DND-41 (cell line): ENCODE data around the gene SKAP1.

Source experiments
- EZH2 ChIP-seq: IDR thresholded peaks from 3 replicates; pipeline ENCODE4 v1.6.1; 2012; ENCODE audit warnings: borderline replicate concordance, low read depth, mild to moderate bottlenecking, moderate library complexity, low read length, inconsistent platforms; ENCODE audit not compliant: severe bottlenecking
- TF ChIP-seq, protein P1 (sequence below): IDR thresholded peaks from 2 replicates; pipeline ENCODE4 v1.5.1; 2012; ENCODE audit warnings: borderline replicate concordance, low read length, moderate library complexity, mild to moderate bottlenecking; ENCODE audit not compliant: poor library complexity, severe bottlenecking; ENCODE audit errors: extremely low read depth

DNA sequence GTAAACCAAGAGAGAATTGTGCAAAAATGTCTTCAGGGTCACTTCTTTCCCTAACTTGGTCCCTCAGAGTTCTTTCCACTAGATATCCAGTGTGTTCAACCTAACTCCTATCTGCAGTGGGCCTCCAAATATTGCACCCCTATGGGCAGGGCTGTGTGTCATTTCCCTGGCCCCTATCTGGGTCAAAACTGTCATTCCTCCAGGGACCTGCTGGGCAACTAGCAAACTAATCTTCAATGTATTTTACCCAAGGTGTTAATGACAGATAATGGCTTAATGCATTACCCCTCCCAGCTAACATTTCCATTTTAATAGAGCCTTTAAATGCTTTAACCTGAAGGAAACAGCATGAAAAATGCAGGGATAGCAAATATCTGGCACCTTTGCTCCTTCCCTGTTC is 25.8 kb upstream of the SKAP1 start:
- TF ChIP-seq, protein P1, sequence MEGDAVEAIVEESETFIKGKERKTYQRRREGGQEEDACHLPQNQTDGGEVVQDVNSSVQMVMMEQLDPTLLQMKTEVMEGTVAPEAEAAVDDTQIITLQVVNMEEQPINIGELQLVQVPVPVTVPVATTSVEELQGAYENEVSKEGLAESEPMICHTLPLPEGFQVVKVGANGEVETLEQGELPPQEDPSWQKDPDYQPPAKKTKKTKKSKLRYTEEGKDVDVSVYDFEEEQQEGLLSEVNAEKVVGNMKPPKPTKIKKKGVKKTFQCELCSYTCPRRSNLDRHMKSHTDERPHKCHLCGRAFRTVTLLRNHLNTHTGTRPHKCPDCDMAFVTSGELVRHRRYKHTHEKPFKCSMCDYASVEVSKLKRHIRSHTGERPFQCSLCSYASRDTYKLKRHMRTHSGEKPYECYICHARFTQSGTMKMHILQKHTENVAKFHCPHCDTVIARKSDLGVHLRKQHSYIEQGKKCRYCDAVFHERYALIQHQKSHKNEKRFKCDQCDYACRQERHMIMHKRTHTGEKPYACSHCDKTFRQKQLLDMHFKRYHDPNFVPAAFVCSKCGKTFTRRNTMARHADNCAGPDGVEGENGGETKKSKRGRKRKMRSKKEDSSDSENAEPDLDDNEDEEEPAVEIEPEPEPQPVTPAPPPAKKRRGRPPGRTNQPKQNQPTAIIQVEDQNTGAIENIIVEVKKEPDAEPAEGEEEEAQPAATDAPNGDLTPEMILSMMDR: no peak
- TF ChIP-seq EZH2: no peak
